ENCODE results near the gene QKI.

DNA sequence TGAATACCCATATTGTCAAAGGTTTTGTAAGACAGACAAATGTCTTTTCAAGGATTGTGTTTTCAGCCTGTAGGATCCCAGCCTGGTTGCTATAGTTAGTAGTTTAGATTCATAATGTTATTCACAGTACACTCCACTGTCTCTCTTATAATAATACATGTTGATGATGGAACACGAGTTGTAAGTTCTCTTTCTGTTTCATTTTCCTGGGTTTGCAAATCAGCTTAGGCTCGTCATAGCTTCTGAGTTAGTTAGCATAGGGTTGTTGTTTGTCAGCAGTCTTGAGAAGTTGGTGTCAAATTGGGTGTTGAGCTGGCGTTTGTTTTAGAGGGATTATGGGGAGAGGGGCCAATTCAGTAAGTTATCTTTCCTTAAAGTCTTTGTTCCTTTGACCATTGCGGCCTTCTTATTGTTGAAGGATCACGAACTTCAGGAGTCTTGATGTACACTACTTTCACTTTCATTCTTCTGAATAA is 45.8 kb downstream of the QKI start:
- TF ChIP-seq GATA3 (IDR thresholded peaks at IDR 0.05; ENCODE audit: low read depth, low read length) (no peak), GATA2 (IDR thresholded peaks at IDR 0.05; ENCODE audit: low read depth, low read length) (no peak)

All from SH-SY5Y (cell line).